GM12892 (cell line): ENCODE measurements around the gene UNKL.

Experiments
- POLR2A ChIP-seq: IDR thresholded peaks from 2 replicates; pipeline ENCODE4 v1.6.1; 2011; ENCODE audit warnings: low read depth, low read length, control low read depth
- POLR2AphosphoS5 ChIP-seq: IDR thresholded peaks from 2 replicates; pipeline ENCODE4 v1.6.1; 2011; ENCODE audit warnings: low read depth, low read length, control low read depth
- TAF1 ChIP-seq: IDR thresholded peaks from 2 replicates; pipeline ENCODE4 v1.6.1; 2011; ENCODE audit warnings: low read depth, mild to moderate bottlenecking, control low read depth, low read length, borderline replicate concordance

- no peak for TF ChIP-seq TAF1
- no peak for TF ChIP-seq POLR2A
- no peak for TF ChIP-seq POLR2AphosphoS5
Observed at GRCh38 chr16:1455190-1456171, 41.0 kb upstream of the UNKL start.
